BE2C (cell line): ENCODE data around the gene PCDHA1.

Experiments
- DNase-seq: peaks from one replicate; pipeline ENCODE4 v3.0.0-alpha.2; 2020
- H3K27me3 ChIP-seq: fragments of 250-450 bp; sonication (Bioruptor Pico); 2 replicates; pipeline ENCODE4 v1.5.1; 2020; ENCODE audit warnings: mild to moderate bottlenecking
- H3K36me3 ChIP-seq: fragments of 250-450 bp; sonication (Bioruptor Pico); 2 replicates; pipeline ENCODE4 v1.5.1; 2020; ENCODE audit warnings: mild to moderate bottlenecking
- H3K4me1 ChIP-seq: fragments of 250-450 bp; sonication (Bioruptor Pico); 2 replicates; pipeline ENCODE4 v1.5.1; 2020
- H3K4me3 ChIP-seq: 2 replicates; pipeline ENCODE4 v1.5.1; 2011; ENCODE audit warnings: low read depth, low read length
- H3K9me3 ChIP-seq: fragments of 250-450 bp; sonication (Bioruptor Pico); 2 replicates; pipeline ENCODE4 v1.5.1; 2020
- CTCF ChIP-seq: IDR thresholded peaks from 2 replicates; pipeline ENCODE4 v1.5.1; 2012; ENCODE audit warnings: mild to moderate bottlenecking, low read depth, low read length

Gene PCDHA1

DNA sequence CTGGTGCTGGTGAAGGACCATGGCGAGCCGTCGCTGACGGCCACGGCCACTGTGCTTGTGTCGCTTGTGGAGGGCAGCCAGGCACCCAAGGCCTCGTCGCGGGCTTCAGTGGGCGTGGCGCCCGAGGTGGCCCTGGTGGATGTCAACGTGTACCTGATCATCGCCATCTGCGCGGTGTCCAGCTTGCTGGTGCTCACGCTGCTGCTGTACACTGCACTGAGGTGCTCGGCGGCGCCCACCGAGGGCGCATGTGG is 72.0 kb downstream of the PCDHA1 start:
- DNase-seq, result no peak
- no peaks in the 10 kb centered on the region; the same call in 1 of the 2 replicates for H3K9me3 ChIP-seq
- no peak overlapping the region for H3K4me3 ChIP-seq
- TF ChIP-seq CTCF, result no peak
- no peaks in the 10 kb centered on the region for H3K4me1 ChIP-seq
- no peaks in the 10 kb centered on the region; the same call in none of the 2 replicates for H3K36me3 ChIP-seq
- no peaks in the 10 kb centered on the region for H3K27me3 ChIP-seq

GRCh38 chr5:140862441-140863295 is 76.7 kb downstream of the PCDHA1 start:
- H3K4me3 ChIP-seq, result no peak overlapping the region
- H3K9me3 ChIP-seq, result no peaks in the 10 kb centered on the region; the same call in 1 of the 2 replicates
- H3K4me1 ChIP-seq, result no peaks in the 10 kb centered on the region
- no peaks in the 10 kb centered on the region for H3K27me3 ChIP-seq
- no peak for DNase-seq
- H3K36me3 ChIP-seq, result no peaks in the 10 kb centered on the region; the same call in none of the 2 replicates
- TF ChIP-seq CTCF, result no peak

DNA sequence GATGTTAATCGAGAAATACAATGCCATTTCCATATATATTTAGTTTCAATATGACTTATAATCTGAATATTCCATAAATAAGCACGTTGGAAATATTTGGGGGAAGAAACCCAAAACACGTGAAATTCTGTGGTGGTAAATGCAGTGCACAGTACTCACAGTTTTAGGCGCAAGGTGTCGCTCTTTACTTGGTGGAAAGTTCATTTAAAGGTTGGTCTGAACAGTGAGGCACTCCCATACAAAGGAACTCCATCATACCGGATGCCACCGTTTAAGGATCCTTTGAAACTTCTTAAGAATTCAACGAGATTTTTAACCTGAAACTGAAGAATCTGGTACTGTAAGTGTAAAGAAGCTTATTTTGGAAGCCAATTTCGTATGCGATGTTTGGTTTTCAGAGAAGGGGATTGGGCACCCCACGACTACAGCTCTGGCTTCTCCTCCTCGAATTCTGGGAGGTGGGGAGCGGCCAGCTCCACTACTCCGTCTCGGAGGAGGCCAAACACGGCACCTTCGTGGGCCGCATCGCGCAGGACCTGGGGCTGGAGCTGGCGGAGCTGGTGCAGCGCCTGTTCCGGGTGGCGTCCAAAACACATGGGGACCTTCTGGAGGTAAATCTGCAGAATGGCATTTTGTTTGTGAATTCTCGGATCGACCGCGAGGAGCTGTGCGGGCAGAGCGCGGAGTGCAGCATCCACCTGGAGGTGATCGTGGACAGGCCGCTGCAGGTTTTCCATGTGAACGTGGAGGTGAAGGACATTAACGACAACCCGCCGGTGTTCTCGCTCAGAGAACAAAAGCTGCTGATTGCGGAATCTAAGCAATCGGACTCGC is 83.0 kb downstream of the PCDHA1 start, which contains the start of gene PCDHA11:
Gene PCDHA11 (plus strand): TSS at position 237 of the 834 bp plus-strand sequence. CDS start 147 bp downstream, at position 384.
- H3K4me3 ChIP-seq, result peak within 1 kb of the TSS; percentile 66

GRCh38 chr5:140869555-140869886 is 83.6 kb downstream of the PCDHA1 start:
- Histone ChIP-seq H3K4me1 (no peaks in the 10 kb centered on the region), H3K27me3 (no peaks in the 10 kb centered on the region), H3K36me3 (peaks cover 3% of the 10 kb centered on the region), H3K4me3 (peak overlapping the region; percentile 66), H3K9me3 (no peaks in the 10 kb centered on the region)
- no peak for DNase-seq
- peak; percentile 73 for TF ChIP-seq CTCF

More for the DNA sequence above, 83.0 kb downstream of the PCDHA1 start, which contains the start of gene PCDHA11:
- peak; percentile 55 for DNase-seq
- Histone ChIP-seq H3K27me3 (no peaks in the 10 kb centered on the region), H3K9me3 (no peaks in the 10 kb centered on the region), H3K36me3 (peaks cover 3% of the 10 kb centered on the region), H3K4me1 (no peaks in the 10 kb centered on the region)
- TF ChIP-seq CTCF, result peak; percentile 72

DNA sequence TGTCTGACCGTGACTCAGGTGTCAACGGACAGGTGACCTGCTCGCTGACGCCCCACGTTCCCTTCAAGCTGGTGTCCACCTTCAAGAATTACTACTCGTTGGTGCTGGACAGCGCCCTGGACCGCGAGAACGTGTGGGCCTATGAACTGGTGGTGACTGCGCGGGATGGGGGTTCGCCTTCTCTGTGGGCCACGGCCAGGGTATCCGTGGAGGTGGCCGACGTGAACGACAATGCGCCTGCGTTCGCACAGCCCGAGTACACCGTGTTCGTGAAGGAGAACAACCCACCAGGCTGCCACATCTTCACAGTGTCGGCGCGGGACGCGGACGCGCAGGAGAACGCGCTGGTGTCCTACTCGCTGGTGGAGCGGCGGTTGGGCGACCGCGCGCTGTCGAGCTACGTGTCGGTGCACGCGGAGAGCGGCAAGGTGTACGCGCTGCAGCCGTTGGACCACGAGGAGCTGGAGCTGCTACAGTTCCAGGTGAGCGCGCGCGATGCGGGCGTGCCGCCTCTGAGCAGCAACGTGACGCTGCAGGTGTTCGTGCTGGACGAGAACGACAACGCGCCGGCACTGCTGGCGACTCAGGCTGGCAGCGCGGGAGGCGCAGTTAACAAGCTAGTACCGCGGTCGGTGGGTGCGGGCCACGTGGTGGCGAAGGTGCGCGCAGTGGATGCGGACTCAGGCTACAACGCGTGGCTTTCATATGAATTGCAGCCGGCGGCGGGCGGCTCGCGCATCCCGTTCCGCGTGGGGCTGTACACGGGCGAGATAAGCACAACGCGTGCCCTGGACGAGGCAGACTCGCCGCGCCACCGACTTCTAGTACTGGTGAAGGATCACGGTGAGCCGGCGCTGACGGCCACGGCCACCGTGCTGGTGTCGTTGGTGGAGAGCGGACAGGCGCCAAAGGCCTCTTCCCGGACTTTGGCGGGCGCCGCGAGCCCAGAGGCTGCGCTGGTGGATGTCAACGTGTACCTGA is 84.6 kb downstream of the PCDHA1 start:
- no peak overlapping the region for H3K4me3 ChIP-seq
- peaks cover 3% of the 10 kb centered on the region for H3K36me3 ChIP-seq
- H3K27me3 ChIP-seq, result no peaks in the 10 kb centered on the region
- no peak for DNase-seq
- no peaks in the 10 kb centered on the region for H3K9me3 ChIP-seq
- no peak for TF ChIP-seq CTCF
- H3K4me1 ChIP-seq, result no peaks in the 10 kb centered on the region
